HCEC 1CT (cell line): Measurements from ENCODE around the gene PUS1.

ENCODE experiments used
- DNase-seq: peaks from one replicate; pipeline ENCODE4 v3.0.0-alpha.2; 2017

The PUS1 gene

DNA sequence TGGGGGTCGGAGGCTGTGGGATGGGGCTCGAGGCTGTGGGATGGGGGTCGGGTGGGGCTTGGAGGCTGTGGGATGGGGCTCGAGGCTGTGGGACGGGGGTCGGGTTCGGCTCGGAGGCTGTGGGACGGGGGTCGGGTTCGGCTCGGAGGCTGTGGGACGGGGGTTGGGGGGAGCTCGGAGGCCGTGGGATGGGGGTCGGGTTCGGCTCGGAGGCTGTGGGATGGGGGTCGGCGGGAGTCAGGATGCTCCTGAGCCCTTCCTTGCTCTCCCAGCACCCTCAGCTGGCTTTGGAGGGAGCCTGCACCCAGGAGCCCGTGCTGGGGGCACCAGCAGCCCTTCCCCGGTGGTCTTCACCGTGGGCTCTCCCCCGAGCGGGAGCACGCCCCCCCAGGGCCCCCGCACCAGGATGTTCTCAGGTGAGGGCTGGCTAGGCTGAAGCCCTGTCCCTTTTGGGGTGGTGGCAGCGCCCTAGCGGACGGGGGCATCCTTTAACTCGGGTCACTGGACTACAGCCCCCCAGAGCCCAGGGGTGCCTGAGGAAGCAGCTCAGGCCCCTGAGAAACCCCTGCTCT lies 11.9 kb upstream of the PUS1 start:
- no peak for DNase-seq

DNA sequence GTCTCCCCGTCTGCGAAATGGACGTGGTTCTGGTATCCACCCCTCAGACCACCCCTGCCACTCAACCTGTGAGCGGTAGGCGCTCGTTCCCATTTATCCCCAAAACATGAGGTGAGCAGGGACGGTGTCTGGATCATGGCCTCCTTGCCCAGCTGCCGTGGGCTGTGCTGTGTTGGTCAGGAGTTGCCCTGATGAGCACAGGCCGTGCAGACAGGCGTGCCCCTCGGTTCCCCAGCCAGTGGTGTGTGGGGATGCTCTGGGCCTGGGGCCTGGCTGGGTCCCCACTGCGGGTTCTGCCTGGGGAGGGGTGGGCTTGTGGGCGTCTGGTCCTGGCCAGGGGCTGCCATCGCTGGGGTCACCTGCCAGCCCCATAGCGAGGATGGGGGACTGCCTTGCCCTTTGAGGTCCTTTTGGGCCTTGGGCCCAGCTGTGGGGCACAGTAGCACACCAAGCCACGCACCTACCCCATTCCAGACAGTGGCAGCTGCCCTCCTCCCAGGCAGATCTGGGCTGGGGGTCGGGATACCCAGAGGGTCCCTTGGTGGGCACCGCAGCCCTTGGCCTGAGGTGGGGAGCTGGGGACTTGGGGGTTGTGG lies 11.3 kb upstream of the PUS1 start:
- DNase-seq = no peak

DNA sequence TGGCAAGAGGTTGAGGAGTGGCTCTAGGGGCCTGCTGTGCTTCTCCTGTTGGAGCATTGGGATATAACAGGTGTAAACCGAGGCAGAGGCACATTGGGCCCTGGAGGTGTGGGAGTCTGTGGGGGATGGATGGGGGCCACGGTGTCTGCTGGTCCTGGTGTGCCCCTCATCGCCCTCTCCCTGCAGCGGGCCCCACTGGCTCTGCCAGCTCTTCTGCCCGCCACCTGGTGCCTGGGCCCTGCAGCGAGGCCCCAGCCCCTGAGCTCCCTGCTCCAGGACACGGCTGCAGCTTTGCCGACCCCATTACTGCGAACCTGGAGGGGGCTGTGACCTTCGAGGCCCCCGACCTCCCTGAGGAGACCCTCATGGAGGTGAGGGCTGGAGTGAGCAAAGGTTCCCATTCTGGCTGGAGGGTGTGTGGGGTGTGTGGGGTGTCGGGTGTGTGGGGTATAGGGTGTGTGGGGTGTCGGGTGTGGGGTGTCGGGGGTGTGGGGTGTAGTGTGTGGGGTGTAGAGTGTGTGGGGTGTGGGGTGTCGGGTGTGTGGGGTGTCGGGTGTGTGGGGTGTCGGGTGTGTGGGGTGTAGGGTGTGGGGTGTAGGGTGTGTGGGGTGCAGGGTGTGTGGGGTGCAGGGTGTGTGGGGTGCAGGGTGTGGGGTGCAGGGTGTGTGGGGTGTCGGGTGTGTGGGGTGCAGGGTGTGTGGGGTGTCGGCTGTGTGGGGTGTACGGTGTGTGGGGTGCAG lies 10.6 kb upstream of the PUS1 start:
- no peak for DNase-seq

DNA sequence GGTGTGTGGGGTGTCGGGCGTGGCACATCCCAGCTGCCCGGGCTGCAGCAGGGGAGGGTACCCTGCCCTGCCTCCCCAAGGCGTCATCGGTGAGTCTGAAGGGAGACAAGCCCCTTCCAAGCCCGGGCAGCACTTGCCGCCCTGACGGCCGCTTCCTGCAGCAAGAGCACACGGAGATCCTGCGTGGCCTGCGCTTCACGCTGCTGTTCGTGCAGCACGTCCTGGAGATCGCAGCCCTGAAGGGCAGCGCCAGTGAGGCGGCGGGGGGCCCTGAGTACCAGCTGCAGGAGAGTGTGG lies 10.1 kb upstream of the PUS1 start:
- DNase-seq = no peak

DNA sequence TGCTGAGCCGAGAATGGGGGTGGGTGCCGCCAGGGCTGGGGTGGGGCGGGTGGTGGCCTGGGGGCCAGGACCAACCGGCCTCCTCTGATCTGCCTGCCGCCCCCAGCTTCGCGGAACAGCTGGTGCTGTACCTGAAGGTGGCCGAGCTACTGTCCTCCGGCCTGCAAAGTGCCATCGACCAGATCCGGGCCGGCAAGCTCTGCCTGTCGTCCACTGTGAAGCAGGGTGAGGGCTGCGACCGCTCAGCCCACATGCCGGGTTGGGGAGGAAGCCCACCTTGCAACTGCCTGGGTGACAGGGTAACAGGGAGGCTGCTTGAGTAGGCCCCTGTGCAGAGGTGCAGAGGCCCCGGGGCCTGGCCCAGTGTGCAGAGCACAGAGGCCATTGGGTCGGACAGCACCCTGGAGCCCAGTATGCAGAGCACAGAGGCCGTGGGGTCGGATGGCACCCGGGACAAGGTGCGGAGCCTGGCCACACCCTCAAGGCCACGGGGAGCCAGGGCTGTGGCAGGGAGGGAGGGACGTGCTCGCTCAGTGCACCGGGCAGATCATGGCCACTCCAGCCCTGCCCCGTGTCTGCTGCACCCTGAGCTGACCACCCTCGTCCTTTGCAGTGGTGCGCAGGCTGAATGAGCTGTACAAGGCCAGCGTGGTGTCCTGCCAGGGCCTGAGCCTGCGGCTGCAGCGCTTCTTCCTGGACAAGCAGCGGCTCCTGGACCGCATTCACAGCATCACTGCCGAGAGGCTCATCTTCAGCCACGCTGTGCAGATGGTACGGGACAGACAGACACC lies 9.5 kb upstream of the PUS1 start:
- DNase-seq = no peak

DNA sequence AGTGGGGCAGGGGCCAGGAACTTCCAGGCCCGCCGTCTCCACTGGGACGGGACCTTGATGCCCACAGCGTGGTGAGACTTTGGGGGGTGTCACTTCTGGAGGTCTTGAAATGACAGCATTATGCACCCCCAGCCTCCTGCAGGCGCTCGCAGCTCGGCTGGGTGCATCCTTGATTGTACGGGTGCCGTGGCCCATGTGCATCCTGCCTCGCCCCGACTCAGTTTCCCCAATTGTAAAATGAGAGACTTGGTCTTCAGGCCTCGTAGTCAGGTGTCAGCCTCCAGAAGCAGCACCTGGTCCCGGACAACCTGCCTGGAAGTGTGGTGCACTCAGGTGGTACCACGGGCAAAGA lies 8.9 kb upstream of the PUS1 start:
- no peak for DNase-seq

DNA sequence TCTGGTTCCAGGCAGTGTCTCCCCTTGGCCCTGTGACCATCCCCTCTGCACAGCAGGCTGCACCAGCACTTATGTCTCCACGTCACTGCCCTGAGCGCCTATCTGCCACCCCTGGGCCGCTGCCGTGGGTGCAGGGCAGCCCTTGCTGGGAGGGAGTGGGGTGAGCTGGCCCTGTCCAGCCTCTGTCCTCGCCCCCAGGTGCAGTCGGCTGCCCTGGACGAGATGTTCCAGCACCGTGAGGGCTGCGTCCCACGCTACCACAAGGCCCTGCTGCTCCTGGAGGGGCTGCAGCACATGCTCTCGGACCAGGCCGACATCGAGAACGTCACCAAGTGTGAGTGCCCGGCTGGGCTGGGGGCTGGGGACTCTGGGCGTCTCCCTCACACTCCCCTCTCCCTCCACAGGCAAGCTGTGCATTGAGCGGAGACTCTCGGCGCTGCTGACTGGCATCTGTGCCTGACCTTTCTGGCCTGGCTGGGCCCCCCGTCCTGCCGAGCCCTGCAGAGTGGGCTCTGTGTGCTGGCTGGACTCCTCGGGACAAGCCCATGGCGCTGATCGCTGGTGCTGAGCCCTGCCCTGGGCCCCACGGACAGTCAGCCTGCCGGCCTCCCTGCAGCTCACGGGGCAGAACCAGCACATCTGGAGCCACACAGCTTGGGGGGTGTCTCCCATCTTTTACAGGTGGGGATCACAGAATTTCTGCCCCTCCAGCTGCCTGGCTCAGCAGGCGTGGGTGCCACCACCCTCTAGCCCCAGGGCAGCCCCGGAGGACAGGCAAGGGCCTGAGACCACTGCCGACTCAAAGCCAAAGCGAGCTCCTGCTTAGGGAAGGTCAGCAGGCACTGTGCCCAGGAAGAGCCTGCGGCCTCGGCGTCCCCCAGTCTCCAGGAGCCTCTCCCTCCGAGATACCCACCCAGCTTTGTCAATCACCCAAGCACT lies 7.9 kb upstream of the PUS1 start:
- no peak for DNase-seq

DNA sequence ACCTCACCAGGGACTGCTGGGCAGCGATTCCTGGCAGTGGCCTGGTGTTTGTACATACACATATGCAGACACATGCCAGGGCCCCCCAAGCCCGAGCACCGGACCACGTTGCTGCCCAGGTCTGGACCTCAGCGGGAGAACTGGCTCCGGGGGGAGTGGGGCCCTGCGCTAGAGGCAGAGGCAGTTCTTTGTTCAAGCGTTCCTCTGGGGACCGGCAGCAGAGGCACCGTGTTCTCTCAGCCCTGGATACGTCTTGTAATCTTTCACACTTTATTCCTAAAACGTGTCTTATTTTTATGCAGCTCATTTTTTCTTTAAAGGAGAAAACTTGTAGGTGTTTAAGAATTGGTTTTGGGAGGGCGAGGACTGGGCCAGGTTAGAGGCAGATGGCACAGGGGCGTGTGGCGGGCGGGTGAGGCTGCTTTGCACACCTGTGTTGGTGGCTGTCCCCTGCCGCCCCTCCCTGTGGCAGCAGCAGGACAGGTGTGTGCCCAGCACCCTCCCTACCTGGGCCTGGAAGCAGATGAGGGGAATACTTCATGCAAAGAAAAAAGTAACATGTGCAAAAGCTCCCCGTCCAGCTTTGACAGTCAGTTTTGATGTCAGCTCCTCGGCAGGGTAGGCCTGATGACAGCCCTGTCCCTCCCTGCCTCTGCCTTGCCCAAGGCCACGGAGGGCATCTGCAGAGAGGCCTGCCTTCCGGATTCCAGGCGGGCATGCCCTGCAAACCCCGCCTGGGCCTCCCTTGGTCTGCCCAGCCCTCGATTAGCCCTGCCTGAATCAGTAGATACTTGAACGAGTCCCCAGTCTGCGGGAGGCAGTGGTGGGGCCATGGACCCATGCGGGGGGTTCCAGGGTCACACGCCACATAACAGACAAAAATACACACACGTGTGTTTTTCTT lies 7.0 kb upstream of the PUS1 start:
- no peak for DNase-seq

DNA sequence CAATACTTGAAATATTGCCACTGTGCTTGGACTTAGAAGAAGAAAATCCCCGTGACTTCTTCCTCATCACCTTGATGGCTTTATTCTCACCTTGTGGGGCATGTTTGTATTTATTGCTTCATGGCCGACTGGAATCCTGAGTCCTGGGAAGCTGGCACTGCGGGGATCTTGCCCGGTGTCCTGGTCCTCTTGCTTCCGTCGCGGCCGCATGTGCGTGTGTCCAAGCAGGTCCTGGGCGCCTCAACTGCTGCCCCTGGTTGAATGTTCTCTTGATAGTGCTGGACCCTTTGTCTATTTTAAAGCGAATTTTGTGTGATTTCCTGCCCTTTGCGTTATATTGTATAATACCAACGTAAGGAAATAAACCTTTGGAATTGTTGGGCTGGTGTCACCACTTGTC lies 6.3 kb upstream of the PUS1 start:
- no peak for DNase-seq

DNA sequence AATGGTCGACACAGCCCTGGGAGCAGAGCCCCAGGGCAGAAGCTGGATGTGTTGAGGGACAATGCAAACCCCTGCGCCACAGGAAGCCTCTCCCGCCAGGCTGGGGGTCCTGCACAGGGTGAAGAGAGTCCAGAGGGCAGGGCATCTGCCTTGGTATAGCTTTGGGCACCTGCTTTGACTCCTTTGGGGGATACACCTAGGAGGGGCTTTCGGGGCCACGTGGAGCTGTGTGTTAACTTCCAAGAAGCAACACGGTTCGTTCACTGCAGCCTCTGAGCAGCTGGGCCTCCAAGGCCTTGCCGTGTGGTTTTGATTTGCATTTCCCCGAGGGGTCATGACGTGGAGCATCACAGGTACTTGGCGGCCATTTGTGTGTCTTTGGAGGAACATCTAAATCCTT lies 5.8 kb upstream of the PUS1 start:
- DNase-seq = no peak

DNA sequence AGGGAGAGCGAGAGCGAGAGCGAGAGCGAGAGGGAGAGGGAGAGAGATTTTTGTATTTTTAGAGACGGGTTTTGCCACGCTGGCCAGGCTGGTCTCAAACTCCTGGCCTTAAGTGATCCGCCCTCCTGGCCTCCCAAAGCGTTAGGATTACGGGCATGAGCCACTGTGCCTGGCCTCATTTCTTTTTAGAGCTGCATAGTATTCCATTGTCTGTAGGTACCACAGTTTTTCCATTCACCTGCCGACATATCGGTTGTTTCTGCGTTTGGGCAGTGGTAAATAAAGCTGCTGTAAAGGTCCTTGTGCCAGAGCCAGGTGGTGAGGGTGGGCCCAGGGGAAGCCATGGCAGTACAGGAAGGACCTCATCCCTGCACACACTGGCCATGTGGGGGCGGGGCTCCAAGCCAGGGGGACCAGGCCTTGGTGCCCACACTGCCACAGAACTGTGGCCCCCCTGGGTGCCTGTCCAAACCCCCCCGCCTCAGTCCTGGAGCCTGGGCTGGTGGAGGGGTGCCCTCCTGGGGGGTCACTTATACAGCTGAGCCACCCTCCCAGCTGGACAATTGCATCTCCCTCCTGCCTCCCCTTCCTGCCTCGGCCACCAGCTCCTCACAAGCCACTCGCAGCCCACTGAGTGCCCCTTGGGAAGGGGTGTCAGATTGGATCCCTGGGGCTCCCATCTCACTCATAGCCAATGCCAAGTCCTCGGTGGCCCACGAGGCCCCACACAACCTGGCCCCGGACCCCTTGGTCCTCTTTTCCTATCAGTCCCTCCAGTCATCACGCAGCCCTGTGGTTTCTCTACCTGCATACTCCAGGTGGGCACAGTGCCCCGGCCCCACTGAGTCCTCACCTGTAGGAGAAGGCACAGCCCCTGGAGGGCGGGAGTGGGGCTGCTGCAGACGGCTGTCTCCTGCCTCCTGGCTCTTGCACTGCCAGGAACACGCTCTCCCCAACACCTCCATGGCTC lies 1.7 kb upstream of the PUS1 start:
- DNase-seq = no peak

DNA sequence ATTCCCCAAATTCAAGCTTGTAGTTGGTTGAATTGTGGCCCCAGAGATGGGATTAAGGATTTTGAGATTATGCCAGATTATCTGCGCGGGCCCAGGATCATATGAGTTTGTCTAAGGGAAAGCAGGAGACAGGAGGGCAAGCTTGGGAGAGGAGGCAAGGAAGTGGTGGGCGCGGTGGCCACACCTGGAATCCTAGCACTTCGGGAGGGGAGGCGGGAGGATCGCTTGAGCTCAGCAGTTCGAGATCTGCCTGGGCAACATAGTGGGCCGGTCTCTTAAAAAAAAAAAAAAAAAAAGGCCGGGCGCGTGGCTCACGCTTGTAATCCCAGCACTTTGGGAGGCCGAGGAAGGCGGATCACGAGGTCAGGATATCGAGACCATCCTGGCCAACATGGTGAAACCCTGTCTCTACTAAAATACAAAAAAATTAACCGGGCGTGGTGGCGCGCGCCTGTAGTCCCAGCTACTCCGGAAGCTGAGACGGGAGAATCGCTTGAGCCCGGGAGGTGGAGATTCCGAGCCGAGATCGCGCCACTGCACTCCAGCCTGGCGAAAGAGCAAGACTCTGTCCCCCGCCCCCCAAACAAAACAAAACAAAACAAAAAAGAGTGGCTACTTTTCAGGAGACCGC lies 881 bp upstream of the PUS1 start:
- no peak for DNase-seq

DNA sequence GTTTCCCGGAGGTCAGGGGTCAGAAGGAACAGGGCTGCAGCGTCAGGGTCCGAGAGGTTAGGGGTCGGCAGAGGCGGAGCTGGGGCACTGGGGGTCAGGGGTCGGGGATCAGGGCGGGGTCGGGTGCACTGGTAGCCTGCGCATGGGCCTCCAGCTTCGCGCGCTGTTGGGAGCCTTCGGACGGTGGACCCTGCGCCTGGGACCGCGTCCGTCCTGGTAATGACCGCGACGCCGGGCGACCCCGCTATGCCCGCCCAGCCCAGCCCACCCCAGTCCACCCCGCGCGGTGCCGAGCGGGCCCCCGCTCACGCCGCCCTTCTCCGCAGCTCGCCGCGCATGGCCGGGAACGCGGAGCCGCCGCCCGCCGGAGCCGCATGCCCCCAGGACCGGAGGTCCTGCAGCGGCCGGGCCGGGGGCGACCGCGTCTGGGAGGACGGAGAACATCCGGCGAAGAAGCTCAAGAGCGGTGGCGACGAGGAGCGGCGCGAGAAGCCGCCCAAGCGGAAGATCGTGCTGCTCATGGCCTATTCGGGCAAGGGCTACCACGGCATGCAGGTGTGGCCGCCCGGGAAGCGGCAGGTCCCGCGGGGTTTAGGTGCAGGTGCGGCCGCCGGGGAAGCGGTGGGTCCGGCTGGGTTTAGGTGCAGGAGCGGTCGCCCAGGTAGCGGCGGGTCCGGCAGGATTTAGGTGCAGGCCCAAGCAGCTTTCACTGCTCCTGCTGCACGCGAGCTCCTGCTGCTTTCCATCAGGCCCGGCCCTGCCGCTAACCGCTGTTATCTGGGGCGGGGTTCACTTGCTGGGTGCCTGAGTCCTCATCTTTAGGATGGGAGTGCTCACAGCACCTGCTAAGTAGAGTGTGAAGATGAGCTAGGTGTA lies 743 bp downstream of the PUS1 start:
- peak; percentile 12 for DNase-seq

DNA sequence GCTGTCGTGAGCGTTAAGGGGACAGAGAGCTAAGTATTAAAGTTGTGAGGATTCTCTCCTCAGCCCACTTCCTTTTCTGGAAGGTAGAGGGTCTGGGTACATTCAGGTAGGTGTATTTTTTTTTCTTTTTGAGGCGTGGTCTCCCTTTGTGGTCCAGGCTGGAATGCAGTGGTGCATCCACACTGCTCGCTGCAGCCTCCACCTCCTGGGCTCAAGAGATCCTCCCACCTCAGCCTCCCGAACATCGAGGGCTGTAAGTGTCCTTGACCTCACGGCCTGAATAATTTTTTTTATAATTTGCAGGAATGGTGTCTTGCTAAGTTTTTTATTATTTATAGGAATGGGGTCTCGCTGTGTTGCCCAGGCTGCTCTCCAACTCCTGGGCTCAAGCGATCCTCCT lies 1.4 kb downstream of the PUS1 start:
- no peak for DNase-seq

DNA sequence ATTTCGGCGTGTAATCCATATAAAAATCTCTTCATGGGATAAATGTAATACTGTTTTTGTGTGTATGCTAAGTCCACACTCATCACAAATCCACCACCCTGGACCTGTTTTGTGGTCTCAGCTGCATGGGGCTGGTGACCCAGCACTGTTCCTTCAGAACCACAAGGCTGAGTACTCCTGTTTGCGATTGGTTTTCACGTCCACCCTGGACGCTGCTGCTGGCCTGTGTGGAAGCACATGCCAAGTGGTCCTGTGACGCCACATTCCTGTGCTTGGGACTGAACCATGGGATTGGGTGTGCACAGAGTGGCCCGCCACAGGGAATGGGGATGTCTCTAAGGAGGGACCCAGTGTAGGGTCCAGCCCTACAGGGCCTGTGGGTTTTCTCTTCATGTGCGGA lies 4.3 kb downstream of the PUS1 start:
- DNase-seq = no peak

DNA sequence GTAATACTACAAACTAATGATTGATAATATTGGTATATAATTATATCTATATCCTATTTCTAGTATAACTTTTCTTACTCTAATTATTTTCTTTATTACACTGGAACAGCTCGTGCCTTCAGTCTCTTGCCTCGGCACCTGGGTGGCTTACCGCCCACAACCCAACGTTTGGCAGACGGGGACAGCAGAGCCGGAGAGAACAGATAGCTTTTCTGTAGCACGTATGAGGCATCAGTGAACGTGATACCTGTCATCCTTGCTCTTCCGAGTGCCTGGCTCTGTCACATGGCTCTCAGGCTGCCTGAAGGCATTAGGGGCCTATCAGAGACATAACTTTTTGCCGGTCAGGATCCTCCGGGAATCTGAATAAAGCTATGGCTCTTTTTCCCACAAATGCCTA lies 5.5 kb downstream of the PUS1 start:
- DNase-seq = no peak

DNA sequence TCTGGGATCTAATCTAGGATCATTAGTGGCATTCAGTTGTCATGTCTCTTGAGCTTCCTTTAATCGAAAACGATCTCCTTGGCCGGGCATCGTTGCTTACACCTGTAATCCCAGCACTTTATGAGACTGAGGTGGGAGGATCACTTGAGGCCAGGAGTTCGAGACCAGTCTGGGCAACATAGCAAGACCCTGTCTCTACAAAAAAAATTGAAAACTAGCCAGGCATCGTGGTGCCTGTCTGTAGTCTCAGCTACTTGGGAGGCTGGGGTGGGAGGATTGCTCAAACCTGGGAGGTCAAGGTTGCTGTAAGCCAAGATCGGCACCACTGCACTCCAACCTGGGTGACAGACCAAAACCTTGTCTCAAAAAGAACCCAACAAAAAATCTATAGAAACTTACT lies 9.0 kb downstream of the PUS1 start:
- no peak for DNase-seq

DNA sequence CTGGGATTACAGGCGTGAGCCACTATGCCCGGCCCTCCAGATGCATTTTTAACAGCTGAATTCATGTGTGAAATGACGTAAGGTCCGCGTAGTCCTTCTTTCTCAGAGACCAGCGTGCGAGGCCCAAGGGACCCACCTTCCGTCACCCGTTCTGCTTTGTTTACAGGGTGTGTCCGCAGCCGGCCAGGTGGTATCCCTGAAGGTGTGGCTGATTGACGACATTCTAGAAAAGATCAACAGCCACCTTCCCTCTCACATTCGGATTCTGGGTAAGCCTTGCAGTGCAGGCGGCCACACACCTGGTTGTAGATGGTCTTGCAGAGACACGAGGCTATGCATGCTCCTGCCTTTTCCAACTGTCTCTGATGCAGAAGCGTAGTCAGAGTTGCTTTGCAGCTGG lies 9.9 kb downstream of the PUS1 start:
- no peak for DNase-seq

DNA sequence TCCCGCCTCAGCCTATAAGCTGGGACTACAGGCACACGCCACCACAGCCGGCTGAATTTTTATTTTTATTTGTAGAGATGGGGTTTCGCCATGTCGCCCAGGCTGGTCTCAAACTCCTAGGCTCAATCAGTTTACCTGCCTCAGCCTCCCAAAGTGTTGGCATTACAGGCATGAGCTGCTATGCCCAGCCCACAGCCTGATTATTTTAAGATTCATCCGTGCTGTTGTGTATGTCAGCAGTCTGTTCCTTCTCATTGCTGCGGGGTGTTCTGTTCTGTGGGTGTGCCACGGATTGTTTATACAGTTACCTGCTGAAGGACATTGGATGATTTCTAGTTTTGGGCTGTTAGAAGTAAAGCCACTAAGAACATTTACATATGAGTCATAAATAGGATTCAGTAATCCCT lies 11.1 kb downstream of the PUS1 start:
- no peak for DNase-seq
